Fibroblast of the aortic adventitia (primary cell): ENCODE data around the gene THAP6. TPM values are rescaled to one million over a fixed set of nuclear protein-coding genes. Genes with fewer than 3 reads are reported as not detected.

ENCODE experiments used
- DNase-seq: peaks from one replicate; pipeline ENCODE4 v3.0.0-alpha.2; 2010; ENCODE audit warnings: low read depth
- H3K4me3 ChIP-seq: 2 replicates; pipeline ENCODE4 v1.5.1; 2011; ENCODE audit warnings: low read depth, mild to moderate bottlenecking, control low read depth, low read length, moderate library complexity
- CTCF ChIP-seq: IDR thresholded peaks from 2 replicates; pipeline ENCODE4 v1.5.1; 2011; ENCODE audit warnings: mild to moderate bottlenecking, low read length, control low read depth, inconsistent platforms; ENCODE audit not compliant: insufficient read depth
- total RNA-seq: library from RNA; depleted of rRNA; stranded (reverse); fragments of >200 nt; gene quantifications from 2 replicates; pipeline ENCODE4 v1.2.3, GENCODE V29; 2012; ENCODE audit warnings: low replicate concordance

THAP6 gene
- total RNA-seq, 1 donor: 22.0 TPM

- no peak overlapping the region for H3K4me3 ChIP-seq
- TF ChIP-seq CTCF: no peak
- no peak for DNase-seq
These were observed 43.4 kb downstream of the THAP6 start for GRCh38 chr4:75557696-75558095.

- DNase-seq: no peak
- no peak for TF ChIP-seq CTCF
These were observed 47.5 kb downstream of the THAP6 start for GRCh38 chr4:75561789-75562188.

GRCh38 chr4:75564023-75564422 is 49.8 kb downstream of the THAP6 start:
- H3K4me3 ChIP-seq: no peak overlapping the region
- no peak for TF ChIP-seq CTCF
- DNase-seq: no peak

More at GRCh38 chr4:75561789-75562188, 47.5 kb downstream of the THAP6 start:
- H3K4me3 ChIP-seq: no peak overlapping the region

GRCh38 chr4:75565481-75565880 is 51.2 kb downstream of the THAP6 start:
- no peak for TF ChIP-seq CTCF
- H3K4me3 ChIP-seq: no peak overlapping the region

GRCh38 chr4:75566911-75567310 is 52.6 kb downstream of the THAP6 start:
- TF ChIP-seq CTCF: no peak
- DNase-seq: no peak
- H3K4me3 ChIP-seq: no peak overlapping the region

More at GRCh38 chr4:75565481-75565880, 51.2 kb downstream of the THAP6 start:
- DNase-seq: no peak

- DNase-seq: no peak
- TF ChIP-seq CTCF: no peak
- no peak overlapping the region for H3K4me3 ChIP-seq
These were observed 53.5 kb downstream of the THAP6 start for GRCh38 chr4:75567725-75568124.

Other genes with a start within 250 kb of the THAP6 start
- 27.3 and 44.0 TPM in 2 replicates for gene RCHY1, start 70 bp upstream of the THAP6 start, total RNA-seq
- not detected in 2 replicates for gene ODAPH, start 41.6 kb downstream of the THAP6 start, total RNA-seq
- gene CDKL2, start 116.1 kb downstream of the THAP6 start, total RNA-seq: 1.3 and 7.5 TPM in 2 replicates
- gene G3BP2, start 158.9 kb downstream of the THAP6 start, total RNA-seq: 177 and 407 TPM in 2 replicates
- 75.5 and 124 TPM in 2 replicates for gene USO1, start 210.1 kb downstream of the THAP6 start, total RNA-seq